Ramos (cell line): Measurements from ENCODE around the gene RALBP1.
"Not testable (repeated sequence)": the region's sequence is repeated elsewhere in the genome, so short reads cannot be mapped to it uniquely, and the experiment has no call there.

Source experiments
- in situ Hi-C: fragments of 300-500 bp; cut with MboI; formaldehyde crosslinking; loops from one replicate; pipeline ENCODE4 v1.14.3; 2022; ENCODE audit warnings: low sequenced_read_pairs; ENCODE audit not compliant: unreplicated experiment

The RALBP1 gene

DNA sequence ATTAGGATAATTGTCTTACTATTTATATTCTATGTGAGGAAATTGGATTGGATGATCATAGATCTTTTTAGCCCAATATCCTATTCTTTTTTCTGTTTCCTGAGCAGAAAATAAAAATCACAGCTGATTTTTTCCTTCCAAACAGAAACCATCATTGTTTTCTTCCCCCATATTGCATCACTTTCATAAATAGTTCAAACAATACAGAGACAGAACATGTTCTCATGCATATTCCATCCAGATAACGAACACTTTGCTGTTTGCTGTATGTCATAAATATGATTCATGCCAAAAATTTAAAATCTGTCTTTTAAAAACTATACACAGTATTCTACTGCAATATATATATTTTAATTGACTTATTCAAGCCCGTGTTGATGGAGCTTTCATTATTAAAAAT, 22.0 kb upstream of the RALBP1 start:
- in situ Hi-C loops: no loop called here

DNA sequence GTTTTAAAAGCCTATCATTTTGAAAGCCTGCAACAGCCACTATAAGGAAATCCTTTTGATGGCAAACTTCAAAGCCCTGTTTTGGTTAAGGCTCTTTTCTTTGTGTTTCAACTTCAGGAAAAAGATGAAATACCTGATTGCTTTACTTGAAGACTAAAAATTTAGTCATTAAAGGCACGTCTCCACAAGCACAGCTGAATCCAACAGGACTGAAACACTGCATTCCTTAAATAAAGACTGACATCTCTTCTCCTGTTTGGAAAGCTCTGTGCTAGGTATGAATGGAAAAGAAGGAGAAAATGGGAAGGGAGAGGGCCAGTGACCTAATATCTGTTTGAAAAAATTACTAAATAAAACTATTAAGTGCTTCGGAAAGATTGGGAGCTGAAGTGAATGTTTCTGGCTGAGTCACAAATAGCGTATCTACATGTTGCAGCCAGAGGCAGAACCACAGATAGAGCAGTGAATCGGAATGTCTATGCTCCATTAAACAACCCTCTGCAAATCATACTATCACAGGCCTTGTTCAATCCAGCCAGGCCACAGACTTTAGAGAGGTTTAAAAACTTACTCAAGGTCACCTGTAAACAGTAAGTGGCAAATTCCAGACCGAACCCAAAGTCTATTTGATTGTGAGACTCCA, 21.1 kb upstream of the RALBP1 start:
- in situ Hi-C loops: no loop called here

DNA sequence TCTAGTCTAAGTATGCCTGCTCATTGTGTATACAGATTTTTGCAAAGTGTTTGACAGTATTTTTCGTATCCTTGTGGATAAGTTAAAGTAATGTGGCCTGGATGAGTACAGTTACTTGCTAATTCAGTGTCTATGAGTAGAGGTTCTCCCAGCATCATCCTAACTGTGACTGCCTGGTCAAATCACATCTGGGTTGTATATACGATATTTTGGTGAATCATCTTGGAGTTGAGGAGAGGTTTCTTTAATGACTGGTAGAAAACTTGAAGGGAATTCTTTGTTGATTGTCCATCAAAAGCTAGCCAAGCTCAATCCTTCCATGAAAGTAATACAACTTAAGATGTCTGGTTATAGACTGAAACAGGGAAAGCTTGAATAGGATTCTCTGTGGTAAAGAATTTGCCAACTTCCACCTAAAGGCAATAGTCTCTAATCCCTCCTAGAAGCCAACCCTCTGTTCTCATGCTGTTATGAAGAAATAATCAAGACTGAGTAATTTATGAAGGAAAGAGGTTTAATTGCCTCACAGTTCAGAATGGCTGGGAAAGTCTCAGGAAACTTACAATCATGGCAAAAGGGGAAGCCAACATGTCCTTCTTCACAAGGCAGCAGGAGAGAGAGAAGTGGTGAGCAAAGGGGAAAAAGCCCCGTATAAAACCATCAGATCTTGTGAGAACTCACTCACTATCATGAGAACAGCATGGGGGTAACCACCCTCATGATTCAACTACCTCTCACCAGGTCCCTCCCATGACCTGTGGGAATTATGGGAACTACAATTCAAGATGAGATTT, 19.4 kb upstream of the RALBP1 start:
- in situ Hi-C loops: no loop called here

DNA sequence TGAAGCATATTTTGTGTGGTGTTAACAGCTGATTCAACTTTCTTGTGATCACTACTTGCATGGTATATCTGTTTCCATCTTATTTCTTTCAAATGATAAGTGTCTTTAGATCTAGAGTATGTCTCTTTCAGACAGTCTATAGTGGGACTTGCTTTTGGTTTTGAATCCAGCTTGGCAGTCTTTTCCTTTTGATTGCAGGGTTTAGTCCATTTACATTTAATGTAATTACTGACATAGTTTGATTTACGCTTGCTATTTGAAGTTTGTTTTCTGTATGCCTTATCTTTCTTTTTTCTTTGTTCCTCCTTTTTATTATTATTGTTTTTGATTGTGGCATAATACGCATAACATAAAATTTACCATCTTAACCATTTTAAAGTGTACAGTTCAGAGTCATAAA, 9.2 kb upstream of the RALBP1 start:
- in situ Hi-C loops: no loop called here

DNA sequence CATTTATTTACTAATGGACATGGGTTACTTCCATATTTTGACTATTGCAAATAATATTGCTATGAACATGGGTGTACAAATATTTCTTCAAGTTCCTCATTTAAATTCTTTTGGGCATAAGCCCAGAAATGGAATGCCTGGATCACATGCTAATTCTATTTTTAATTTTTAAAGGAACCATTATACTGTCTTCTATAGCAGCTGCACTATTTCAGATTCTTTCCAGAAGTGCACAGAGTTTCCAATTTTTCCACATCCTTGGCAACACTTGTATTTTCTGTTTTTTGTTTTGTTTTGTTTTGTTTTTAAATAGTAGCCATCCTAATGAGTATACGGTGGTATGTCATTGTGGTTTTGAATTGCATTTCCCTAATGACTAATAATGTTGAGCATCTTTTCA, 8.5 kb upstream of the RALBP1 start:
- in situ Hi-C loops: no loop called here

DNA sequence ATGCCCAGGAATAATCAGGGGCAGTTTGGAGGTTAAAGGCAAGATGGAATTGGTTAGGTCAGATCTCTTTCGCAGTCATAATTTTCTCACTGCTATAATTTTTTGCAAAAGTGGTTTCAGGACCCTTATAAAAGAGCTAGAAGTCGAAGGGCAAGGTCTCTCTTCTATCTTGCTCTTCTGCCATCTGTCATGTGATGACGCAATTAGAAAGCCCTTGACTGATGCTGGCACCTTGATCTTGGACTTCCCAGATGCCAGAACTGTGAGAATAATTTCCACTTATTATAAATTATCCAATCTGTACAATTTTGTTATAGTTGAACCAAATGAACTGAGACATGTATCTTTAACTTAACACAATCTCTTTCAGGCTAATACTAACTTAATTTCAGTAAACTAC, 6.3 kb upstream of the RALBP1 start:
- in situ Hi-C loops: no loop called here

DNA sequence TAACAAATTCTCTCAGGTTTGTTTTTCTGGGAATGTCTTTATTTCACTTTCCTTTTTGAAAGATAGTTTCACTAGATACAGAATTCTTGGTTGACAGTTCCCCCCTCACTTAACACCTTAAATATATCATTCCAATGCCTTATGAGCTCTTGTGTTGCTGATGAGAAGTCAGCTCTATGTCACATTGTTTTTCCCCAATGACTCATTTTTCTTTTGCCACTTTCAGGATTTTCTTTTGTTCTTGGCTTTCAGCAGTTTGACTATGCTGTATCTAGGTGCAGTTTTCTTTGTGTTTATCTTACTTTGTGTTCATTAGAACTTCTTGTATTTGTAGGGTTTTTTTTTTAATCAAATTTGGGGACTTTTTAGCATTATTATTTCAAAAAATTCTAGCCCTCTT, 5.6 kb upstream of the RALBP1 start:
- in situ Hi-C loops: no loop called here

DNA sequence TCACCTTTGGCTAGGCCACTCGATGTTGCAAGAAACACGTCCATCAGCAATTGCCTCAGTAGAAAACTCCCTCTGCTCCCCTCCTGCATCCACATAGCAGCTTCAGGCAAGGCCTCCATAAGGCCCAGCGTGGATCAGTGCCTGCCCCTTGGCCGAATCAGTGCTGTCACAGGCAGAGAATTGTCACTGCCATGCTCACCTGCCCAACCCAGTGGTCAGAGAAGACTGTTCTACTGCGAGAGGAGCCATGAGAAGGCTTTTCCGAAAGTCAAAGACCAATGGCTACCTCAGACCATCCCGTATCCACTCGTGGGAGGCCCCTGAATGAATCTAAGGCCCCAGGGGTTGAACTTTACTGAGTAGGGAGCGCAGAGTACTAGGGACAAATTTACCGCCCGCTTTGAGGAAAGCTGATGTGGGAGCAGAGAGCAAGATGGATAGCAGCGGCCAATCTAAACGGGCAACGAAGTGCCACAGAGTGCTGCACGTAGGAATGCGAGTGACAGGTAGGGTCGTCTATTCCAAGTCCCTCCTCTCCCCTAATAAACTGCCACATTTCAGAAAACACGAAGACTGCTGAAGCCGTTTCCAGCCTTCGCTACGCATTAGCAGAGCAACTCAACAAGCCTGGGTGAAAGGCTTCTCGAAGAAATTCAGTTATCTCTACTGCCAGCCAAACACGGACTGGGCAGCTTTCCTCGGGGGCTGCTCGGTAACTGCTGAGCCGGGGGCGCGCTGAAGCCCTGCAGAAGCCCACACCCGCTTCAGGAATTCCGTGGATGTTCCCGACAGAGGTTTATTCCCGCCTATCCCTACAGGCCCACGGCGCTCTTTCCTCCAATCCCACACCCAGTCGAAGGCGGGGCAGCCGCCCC, 968 bp upstream of the RALBP1 start:
- in situ Hi-C loops: no loop called here

DNA sequence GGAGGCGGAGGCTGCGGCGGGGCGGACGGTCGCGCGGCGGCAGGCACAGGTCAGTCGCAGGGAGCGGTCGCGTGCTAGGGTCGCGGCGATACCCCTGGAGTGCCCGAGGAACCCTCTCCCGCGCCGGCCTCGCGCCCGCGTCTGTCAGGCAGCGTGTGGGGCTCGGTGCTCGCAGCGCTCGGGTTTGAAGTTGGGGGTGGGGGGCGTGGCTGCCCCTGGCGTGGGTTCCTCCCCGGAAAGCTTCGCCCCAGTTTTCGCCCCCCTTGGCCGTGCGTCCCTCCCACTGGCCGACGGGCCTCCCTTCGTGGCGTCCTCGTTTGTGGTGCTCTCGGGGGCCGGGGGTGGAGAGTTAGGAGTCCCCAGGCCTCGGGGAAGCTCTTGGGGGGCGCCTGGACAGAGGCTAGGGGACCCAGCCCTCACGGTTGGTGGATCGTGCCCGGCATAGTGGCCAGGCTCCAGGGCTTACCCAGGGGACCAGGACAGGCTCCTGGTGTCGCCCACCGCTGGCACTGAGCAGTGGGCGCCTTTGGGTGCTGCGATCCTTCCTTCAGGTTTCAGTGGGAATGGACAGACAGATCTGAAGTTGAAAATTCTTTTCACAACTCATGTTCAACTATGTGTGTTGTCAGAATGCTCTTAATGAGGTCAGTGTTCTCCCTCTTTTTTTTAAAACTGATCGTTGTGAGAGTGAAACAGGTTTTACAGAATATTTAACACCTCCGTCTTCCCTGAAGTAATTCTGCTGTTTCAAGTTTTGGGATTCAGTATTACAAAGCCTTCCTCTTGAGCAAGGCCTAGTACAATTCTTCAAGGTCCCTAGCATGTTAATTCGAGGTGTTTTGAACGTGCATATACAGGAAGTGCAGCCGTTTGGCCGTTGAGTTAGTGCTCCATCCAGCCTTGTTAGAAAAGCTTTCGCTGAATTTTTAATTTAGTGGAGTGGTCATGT, 604 bp downstream of the RALBP1 start:
- in situ Hi-C loops: no loop called here

DNA sequence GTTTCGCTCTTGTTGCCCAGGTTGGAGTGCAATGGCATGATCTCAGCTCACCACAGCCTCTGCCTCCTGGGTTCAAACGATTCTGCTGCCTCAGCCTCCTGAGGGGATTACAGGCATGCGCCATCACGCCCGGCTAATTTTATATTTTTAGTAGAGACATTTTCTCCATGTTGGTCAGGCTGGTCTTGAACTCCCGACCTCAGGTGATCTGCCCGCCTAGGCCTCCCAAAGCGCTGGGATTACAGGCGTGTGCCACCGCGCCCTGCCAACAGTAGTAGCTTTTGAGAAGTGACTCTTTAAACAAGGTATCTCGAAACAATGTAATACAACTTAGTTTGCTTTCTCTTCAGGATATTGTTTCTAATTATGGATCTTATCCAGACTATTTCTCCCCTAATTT, 1.6 kb downstream of the RALBP1 start:
- in situ Hi-C loops: not testable (repeated sequence)

DNA sequence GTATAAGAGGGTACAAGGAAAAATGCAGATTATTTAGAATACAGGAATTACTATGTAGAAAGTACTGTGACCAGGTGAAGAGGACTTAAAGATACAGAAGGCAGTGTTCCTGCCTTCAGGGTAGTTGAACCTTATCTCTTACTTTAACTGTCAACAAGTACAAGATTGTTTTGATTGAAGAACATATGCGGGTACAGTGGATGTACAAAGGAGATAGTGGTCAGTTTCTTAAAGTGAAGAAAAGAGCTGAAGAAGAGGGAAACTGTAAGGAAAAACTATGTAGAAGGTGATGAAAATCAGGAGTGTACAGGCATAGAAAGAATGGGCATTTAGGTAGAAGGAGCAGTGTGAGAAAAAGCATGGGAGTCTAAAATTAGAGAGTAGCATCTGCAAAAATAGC, 2.2 kb downstream of the RALBP1 start:
- in situ Hi-C loops: no loop called here

DNA sequence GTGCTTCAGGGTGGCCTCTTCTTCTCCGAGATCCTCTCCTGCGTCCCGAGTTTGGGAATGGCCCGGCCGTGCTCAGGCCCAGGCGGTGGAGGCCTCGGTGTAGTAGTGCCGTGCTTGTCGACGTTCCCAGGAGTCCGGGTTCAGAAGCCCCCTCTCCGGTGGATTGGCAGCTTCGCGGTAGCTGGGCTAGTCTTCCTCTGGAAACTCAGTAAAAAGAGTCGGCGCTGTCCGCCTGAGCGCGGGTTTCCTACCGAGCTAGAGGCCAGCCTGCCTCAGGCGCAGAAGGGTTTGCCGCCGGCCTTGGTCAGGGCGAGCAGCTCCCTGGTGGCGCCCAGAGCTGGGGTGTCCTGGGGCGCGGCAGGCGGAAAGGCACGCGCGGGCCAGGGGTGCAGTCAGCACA, 3.2 kb downstream of the RALBP1 start:
- in situ Hi-C loops: no loop called here

DNA sequence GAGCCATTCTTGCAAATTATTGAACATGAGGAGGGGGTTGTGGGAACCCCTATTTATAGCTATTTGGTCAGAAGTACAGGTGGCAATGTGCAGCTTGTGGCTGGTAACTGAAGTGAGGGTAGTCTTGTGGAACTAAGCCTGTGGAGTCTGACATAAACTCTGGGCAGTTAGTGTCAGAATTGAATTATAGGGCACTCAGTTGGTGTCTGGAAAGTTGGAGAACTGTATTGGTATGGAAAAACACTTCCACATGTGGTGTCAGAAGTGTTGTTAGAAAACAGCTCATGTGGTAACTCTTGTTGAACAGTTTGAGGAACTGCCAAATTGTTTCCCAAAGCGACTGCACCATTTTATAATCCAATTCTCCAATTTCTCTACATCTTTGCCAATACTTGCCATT, 7.5 kb downstream of the RALBP1 start:
- in situ Hi-C loops: no loop called here

DNA sequence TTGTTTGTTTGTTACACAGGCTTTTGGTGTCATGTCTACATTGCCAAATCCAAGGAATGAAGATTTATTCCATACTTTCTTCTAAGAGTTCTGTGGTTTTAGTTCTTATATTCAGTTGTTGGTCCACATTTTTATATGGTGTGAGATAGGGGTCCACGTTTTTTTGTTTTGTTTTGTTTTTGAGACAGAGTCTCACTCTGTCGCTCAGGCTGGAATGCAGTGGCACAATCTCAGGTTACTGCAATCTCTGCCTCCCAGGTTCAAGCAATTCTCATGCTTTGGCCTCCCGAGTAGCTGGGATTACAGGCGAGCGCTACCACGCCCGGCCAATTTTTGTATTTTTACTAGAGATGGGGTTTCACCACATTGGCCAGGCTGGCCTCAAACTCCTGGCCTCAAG, 8.2 kb downstream of the RALBP1 start:
- in situ Hi-C loops: no loop called here

DNA sequence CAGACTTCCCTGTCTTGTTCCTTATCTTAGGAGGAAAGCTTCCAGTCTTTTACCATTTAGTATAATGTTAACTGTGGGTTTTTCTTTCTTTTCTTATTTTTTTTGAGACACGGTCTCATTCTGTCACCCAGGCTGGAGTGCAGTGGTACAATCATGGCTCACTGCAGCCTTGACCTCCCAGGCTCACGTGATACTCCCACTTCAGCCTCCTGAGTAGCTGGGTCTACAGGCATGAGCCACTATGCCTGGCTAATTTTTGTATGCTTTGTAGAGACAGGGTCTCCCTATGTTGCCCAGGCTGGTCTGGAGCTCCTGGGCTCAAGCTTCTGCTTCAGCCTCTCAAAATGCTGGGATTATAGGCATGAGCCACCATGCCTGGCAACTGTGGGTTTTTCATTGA, 9.5 kb downstream of the RALBP1 start:
- in situ Hi-C loops: not testable (repeated sequence)

DNA sequence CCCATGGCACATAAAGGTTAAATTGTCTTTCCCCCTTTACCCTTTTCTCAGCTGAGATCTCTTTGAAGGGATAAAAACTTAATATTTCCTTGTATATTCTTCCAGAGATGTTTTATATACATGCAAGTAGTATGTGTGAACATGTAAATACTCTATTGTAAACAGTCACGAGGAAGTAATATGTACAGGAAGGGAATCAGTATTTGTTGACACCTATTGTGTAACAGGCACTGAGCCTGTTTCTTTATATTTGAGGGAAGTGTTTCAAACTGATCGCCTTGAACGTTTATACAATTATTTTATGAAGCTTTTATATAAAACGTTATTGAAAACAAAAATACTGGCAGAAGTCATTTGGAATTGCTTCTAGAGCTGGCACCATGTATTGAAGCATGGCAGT, 13.2 kb downstream of the RALBP1 start:
- in situ Hi-C loops: no loop called here

DNA sequence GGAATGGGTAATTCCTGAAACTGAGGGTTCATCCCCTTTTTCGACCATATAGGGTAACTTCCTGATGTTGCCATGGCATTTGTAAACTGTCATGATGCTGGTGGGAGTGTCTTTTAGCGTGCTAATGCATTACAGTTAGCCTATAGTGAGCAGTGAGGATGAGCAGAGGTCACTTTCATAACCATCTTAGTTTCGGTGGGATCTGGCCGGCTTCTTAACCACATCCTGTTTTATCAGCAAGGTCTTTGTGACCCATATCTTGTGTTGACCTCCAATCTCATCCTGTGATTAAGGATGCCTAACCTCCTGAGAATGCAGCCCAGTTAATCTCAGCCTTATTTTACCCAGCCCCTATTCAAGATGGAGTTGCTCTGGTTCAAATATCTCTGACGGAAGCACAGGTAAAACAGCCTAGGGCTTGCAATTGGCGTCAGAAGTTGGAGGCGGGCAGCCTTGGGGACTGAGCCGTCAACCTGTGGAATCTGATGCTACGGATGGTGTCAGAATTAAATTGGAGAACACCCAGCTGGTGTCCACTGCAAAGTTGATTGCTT, 19.5 kb downstream of the RALBP1 start:
- in situ Hi-C loops: no loop called here

DNA sequence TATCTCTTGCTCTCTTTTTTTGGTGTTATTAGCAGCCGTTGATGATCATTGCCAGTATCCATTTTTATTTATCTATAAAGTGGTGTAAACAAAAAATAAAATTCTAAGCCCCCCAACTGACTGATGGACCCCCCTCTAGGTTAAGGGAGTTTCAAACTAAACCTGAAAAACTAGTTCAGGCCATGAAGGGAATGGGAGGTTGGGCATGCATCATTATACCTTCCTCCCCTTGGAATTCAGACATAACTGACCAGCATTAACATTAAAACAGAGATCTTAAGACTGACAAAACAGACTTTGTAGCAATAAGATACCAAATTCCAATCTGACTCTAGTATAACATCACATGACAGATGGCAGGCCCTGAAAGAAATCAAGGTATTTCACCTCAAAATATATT, 20.2 kb downstream of the RALBP1 start:
- in situ Hi-C loops: no loop called here

DNA sequence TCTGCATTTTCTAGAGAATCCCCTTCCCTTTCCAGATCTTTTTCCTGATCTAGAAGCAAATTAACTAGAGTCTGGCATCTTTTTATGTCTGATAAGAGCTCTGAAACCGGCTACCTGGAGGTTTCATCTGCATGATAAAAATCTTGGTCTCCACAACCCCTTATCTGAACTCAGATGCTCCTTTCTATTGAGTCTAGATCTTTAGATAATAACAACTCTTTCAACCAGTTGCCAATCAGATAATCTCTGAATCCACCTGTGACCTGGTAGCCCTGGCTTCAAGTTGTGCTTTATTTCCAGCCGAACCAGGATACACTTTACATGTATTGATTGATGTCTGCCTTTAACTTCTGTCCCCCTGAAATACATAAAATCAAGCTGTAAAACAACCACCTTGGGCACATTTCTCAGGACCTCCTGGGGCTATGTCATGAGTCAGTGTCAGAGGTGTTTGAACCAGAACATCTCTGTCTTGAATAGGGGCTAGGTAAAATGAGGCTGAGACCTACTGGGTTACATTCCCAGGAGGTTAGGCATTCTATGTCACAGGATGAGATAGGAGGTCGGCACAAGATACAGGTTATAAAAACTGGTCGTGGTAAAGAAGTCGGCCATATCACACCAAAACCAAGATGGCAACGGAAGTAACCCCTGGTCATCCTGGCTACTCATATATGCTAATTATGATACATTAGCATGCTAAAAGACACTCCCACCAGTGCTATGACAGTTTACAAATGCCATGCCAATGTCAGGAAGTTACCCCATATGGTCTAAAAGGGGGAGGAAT, 20.8 kb downstream of the RALBP1 start:
- in situ Hi-C loops: no loop called here
